Activated CD8-positive, alpha-beta memory T cell treated with anti-CD3 and anti-CD28 coated beads, Interleukin-2, amount 50 U/mL, for 48 hours (primary cell): ENCODE results near the gene GGT6.
"Not testable (repeated sequence)": the region's sequence is repeated elsewhere in the genome, so short reads cannot be mapped to it uniquely, and the experiment has no call there.

Experiments used
- DNase-seq: peaks from one replicate; pipeline ENCODE4 v3.0.0-alpha.2; 2020

The GGT6 gene

GRCh38 chr17:4560421-4560820 is at the start of gene GGT6:
GGT6 (minus strand) TSS chr17:4560577; CDS start chr17:4560521, 56 bp downstream.
- no peak for DNase-seq

DNA sequence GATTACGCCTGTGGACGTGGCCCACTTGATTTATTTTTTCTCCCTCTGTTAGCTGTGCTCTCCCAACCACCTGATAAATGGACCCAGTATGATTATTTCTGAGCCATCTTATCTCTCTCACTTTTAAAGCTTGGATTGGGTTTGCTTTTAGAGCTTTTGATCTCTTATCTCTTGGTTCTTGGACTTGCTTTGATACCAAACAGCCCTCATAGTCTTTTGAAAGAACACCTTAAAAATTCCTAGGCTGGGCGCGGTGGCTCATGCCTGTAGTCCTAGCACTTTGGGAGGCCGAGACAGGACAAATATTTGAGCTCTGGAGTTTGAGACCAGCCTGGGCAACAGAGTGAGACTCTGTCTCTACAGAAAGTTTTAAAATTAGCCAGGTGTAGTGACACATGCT is 49.8 kb upstream of the GGT6 start:
- DNase-seq, result no peak

DNA sequence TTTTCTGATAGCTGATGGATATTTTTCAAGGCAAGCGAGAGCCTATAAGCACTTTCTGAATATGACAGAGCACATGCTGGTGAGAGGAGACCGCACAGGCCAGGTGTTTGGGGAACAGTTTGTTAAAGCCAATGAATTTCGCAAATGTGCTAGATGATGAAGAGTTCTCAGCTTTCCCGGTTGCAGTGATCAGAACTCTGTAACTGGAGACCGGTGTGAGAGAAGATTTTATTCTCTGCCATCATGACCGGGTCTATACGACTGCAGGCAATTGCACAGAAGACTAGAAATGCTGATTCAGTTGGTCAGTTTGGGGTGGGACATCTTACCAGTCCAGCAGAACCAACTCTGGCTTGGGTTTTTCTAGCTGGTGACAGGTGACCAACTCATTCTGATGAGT is 49.4 kb upstream of the GGT6 start:
- no peak for DNase-seq

- DNase-seq, result no peak
Observed at GRCh38 chr17:4607773-4608187, 47.4 kb upstream of the GGT6 start.

DNA sequence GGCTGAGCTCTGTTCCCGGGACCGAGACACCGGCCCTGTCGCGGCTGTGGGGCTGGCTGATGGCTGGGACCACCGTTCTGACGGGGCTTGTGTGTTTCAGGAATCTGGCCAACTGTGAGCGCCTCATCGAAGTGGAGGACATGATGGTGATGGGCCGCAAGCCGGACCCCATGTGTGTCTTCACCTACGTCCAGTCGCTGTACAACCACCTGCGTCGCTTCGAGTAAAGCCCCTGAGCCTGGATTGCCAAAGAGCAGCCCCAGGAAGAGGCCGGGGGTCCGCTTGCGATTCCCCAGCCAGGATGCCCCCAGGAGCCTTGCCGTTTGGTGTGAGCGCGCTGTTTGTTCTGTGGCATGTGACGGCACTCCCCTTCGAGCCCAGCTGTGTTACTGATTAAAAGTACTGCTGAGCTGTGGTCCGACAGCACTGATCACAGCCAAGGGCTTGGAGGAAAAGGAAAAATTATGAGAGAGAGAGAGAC is 46.9 kb upstream of the GGT6 start:
- DNase-seq, result no peak

- no peak for DNase-seq
Observed at GRCh38 chr17:4605826-4606225, 45.4 kb upstream of the GGT6 start.

GRCh38 chr17:4604736-4605135 is 44.4 kb upstream of the GGT6 start:
- DNase-seq, result not testable (repeated sequence)

DNA sequence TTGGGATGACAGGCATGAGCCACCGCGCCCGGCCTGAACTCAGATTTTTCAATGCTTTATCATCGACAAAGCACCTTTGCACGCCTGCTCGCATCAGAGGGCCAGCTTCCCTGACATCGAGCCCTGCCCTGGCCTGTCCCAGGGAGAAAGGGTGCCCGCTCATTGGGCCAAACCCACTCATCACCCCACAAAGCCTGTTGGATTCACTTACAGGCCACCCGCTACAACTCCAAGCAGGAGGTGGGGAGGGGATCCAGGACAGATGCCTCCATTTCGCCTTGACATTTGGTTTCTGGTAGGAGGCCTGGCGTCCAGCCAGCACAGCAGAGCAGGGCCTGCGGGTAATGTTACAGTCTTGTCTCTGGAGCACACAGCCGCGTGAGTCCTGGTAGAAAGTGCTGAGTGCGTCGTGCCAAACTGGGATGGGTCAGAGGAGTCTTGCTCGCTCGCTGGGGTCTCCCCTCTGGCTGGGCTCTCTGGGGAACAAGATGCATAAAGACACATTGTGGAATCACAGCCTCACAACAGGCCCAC is 43.8 kb upstream of the GGT6 start:
- no peak for DNase-seq

GRCh38 chr17:4602041-4602440 is 41.7 kb upstream of the GGT6 start:
- DNase-seq, result no peak

DNA sequence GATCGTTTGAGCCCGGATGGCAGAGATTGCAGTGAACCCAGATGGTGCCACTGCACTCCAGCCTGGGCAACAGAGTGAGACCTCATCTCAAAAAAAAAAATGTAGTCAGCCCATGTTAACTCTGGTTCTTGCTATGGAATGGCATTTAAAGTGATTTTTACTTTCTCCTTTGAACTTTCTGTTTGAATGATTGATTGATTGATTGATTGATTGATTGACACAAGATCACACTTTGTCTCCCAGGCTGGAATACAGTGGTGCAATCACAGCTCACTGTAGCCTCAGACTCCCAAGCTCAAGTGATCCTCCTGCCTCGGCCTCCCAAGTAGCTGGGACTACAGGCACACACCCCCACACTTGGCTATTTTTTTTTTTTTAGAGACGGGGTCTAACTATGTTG is 40.9 kb upstream of the GGT6 start:
- no peak for DNase-seq

DNA sequence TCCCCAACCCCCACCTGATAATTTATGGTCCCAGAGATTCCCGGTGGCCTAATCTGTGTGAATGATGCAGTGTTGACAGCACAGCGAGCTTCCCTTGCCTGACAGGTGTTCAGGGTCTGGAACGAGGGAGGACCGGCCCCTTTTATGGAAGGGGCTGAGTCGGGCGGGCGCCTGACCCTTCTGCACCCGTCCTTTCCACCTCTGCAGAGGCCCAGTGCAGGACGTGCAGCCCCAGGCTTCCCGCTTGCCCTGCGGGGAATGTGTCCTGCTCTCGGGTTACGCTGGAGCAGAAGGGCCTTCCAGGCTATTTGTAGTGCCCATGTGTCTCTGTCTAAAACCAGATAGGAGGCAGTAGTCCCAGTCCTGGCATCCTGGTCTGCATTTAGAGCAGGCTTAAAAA is 40.2 kb upstream of the GGT6 start:
- no peak for DNase-seq

DNA sequence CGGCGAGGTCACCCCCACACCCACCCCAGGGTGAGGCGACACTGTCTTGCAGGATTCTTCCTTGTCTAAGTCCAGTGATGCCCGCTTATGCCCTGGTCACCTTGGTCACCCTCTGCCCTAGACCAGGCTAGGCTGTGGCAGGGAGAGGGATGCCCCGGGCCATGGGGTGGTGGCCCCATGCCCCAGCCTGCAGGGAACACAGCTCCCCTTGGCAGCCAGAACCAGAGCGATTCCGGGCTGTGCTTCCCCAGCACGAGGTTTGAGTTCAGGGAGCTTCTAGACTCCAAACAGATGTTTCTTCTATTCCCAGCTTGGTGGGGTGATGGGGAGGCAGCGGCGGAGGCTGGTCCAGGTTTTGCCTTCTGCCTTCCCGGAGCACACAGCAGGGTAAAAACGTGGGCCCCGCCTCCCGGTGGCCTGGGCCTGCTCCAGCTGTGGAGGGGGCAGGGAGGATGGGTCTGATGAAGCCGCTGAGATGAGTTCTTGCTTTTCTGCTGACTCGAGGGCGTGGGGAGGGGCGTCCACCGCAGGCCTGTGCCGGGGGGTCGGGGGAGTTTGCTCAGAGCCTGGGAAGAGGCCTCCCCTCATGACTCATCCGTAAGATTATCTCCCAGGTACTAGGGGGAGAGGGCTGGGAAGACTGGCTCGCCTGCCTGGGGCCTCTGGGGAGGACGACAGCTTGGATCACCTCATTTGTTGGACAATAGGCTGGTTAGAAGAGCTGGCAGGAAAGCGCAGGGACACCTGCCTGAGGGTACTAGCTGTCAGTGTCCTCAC is 39.3 kb upstream of the GGT6 start:
- DNase-seq, result no peak

DNA sequence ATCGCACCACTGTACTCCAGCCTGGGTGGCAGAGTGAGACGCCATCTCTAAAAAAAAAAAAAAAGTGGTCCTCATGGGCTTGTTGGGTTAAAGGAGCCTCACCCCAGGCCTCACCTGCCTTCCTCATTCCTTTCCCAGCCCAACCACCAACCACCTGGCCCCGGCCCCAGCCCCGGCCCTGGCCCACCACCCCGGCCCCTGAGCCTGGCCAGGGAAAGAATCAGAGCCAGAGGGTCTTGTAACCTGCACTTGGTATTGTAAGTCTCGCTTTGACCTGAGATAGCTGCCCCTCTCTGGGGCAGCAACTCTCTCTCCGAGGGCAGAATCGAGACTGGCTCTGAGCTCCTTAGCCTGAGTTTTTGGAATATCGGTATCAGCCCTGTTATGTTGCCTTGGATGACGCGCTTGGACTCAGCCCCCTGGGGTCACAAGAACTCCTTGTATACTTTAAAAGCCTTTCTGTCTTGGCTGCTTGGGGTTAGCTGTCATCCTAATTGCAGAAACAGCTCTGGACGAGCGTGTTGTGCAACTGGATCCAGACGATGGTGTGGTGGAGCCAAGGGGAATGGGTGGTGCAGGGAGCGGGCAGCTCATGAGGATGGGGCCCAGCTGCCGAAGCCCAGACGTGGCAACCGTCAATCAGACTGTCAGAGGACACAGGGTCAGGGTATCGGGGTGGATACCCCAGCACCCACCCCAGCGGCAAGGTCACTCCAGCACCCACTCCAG is 38.6 kb upstream of the GGT6 start:
- no peak for DNase-seq

GRCh38 chr17:4597975-4598374 is 37.6 kb upstream of the GGT6 start:
- DNase-seq, result no peak

GRCh38 chr17:4596636-4597380 is 36.4 kb upstream of the GGT6 start:
- DNase-seq, result no peak

- DNase-seq, result not testable (repeated sequence)
Observed at GRCh38 chr17:4595685-4596342, 35.4 kb upstream of the GGT6 start.

GRCh38 chr17:4594931-4595684 is 34.7 kb upstream of the GGT6 start:
- peak; percentile 75 for DNase-seq

- DNase-seq, result no peak
Observed at GRCh38 chr17:4594406-4594805, 34.0 kb upstream of the GGT6 start.

- DNase-seq, result no peak
Observed at GRCh38 chr17:4593021-4593421, 32.6 kb upstream of the GGT6 start.

GRCh38 chr17:4592240-4593005 is 32.0 kb upstream of the GGT6 start:
- DNase-seq, result no peak

GRCh38 chr17:4591529-4591928 is 31.2 kb upstream of the GGT6 start:
- DNase-seq, result no peak
